Right lobe of liver (tissue), 6 donors: ENCODE data around the gene HBEGF. TPM values are rescaled to one million over a fixed set of nuclear protein-coding genes. Genes with fewer than 3 reads are reported as not detected.

Experiments used
- ATAC-seq, 4 donors: fragments of 200-7000 bp; cut with Tn5 transposase; one replicate each; pipeline ENCODE4 v1.9.1; 2020; ENCODE audit warnings: mild to moderate bottlenecking in 4 of 4, moderate library complexity in 4 of 4
- DNase-seq, 3 donors: peaks; one replicate each; pipeline ENCODE4 v3.0.0-alpha.2; 2020
- H3K27ac ChIP-seq, 3 donors: fragments of 200-600 bp; one replicate each; pipeline ENCODE4 v1.8.0; 2022
- H3K27me3 ChIP-seq, 2 donors: fragments of 200-600 bp; one replicate each; pipeline ENCODE4 v1.8.0; 2022
- H3K36me3 ChIP-seq, 4 donors: fragments of 200-600 bp; sonication (generic) in 1 of 4; one replicate each; pipeline versions ENCODE4 v1.5.1 to v1.8.0; 2017 to 2022; ENCODE audit warnings: control low read depth in 1 of 4
- H3K4me1 ChIP-seq, 4 donors: fragments of 200-600 bp; sonication (generic) in 1 of 4; one replicate each; pipeline versions ENCODE4 v1.5.1 to v1.8.0; 2017 to 2022; ENCODE audit warnings: control low read depth in 1 of 4
- H3K4me3 ChIP-seq, 3 donors: fragments of 200-600 bp; one replicate each; pipeline ENCODE4 v1.8.0; 2022
- H3K9me3 ChIP-seq, 4 donors: fragments of 200-600 bp; sonication (generic) in 1 of 4; one replicate each; pipeline versions ENCODE4 v1.5.1 to v1.8.0; 2017 to 2022; ENCODE audit warnings: control low read depth in 1 of 4
- CTCF ChIP-seq, 4 donors: fragments of 200-600 bp in 3 of 4; fragments of 450-650 bp in 1 of 4; IDR thresholded peaks; one replicate each; pipeline versions ENCODE4 v1.5.1 to v1.8.0; 2016 to 2022; ENCODE audit warnings: antibody characterized with exemption in 4 of 4, mild to moderate bottlenecking in 2 of 4
- POLR2A ChIP-seq: fragments of 450-650 bp; IDR thresholded peaks from one replicate; pipeline ENCODE4 v1.6.1; 2017; ENCODE audit warnings: antibody characterized with exemption, mild to moderate bottlenecking
- WGBS: methylation state at CpG from one replicate; pipeline ENCODE4 v1.1.6; 2018; ENCODE audit warnings: low coverage, low lambda C conversion rate; ENCODE audit not compliant: insufficient coverage; ENCODE audit errors: missing lambda C conversion rate; 5-methylcytosine and 5-hydroxymethylcytosine counted together
- intact Hi-C, 2 donors: fragments of 100-400 bp; cut with DNase I; formaldehyde crosslinking; loops; one replicate each; pipeline versions ENCODE4 v1.11.2 to v1.14.1; 2022
- total RNA-seq, 6 experiments: library from RNA; depleted of rRNA in 2 of 6; stranded (reverse); fragments of >200 nt in 2 of 6; fragmentation: NEBNext Ultra II Directional in 3 of 6; extraction: Animal tissue kit (Norgen Biotek cat#: 25700) in 3 of 6; gene quantifications; one replicate each; pipeline versions ENCODE4 v1.1.0 to v1.2.4, GENCODE V29; 2016 to 2023
- donor health status: DM: no; HTN: yes; CAD: no.
- donor health status: DM: no; HTN: no; CAD: no.
- donor health status: DM: no; HTN: no; CAD: no.
- donor health status: DM: no; HTN: yes; CAD: no.
- donor health status: DM: no; HTN: yes; CAD: no.

The HBEGF gene
- total RNA-seq, 6 experiments from 2014 or later: 0.42 to 1.8 (median 0.78) TPM

DNA sequence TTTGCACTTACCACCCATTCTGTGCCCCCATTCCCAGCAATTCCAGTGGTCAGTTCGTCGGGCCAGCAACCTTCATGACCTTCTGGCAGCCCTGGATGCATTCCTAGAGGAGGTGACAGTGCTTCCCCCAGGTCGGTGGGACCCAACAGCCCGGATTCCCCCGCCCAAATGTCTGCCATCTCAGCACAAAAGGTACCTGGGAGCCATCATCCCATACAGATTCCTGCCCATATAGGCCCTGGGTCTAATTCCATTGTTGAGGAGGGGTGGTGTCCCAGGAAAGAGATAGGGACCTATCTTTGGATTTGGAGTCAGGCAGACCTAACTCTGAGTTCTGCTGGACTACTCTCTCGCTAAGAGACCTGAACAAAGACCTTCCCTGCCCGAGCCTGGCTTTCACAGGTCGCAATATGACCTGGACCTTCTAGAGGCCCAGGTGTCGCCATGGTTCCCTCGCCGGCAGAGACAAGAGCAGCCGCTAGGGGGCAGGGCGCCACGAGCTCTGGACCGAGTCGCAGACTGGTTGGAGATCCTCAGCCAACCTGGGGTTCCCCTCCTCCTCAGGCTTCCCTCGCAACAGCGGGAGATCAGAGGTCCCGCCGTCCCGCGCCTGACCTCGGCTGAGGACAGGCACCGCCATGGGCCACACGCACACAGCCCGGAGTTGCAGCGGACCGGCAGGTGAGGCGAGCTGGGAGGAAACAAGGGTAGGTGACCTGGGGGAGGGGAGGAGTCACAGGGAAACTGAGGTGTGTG lies 16.6 kb upstream of the HBEGF start:
- TF ChIP-seq POLR2A (no peak), CTCF (IDR thresholded peaks at IDR 0.05) (peak; percentile 87 to 99 (median 96))
- ATAC-seq (peak; percentile 89 to 97 (median 94)), DNase-seq (peak; percentile 86 to 89 (median 89))
- no peaks in the 10 kb centered on the region for H3K36me3 ChIP-seq
- H3K4me3 ChIP-seq: peak overlapping the region in 2 of 3 donors; percentile 34 to 44
- peaks cover 0 to 4% (median 0%) of the 10 kb centered on the region in 4 donors for H3K4me1 ChIP-seq
- no peak overlapping the region for H3K27ac ChIP-seq
- H3K27me3 ChIP-seq: no peaks in the 10 kb centered on the region
- intact Hi-C loops: loop anchor here in 1 of 2 donors (10.0 kb wide), 1 partner anchor 352 kb away; no protein-coding TSS in a partner anchor
- WGBS: 0% methylated on average over 9 of the region's 29 CpGs
- H3K9me3 ChIP-seq: no peaks in the 10 kb centered on the region

GRCh38 chr5:140362311-140362710 lies 15.9 kb upstream of the HBEGF start:
- H3K36me3 ChIP-seq: no peaks in the 10 kb centered on the region
- no peak overlapping the region for H3K4me3 ChIP-seq
- TF ChIP-seq CTCF (IDR thresholded peaks at IDR 0.05) (no peak), POLR2A (no peak)
- peaks cover 0 to 4% (median 0%) of the 10 kb centered on the region in 4 donors for H3K4me1 ChIP-seq
- no peaks in the 10 kb centered on the region for H3K27me3 ChIP-seq
- WGBS: 29% methylated on average over 1 of the region's 8 CpGs
- ATAC-seq (no peak), DNase-seq (no peak)
- intact Hi-C loops: loop anchor here in 1 of 2 donors (10.0 kb wide), 1 partner anchor 352 kb away; no protein-coding TSS in a partner anchor
- no peak overlapping the region for H3K27ac ChIP-seq
- no peaks in the 10 kb centered on the region for H3K9me3 ChIP-seq

GRCh38 chr5:140361901-140362300 lies 15.5 kb upstream of the HBEGF start:
- Histone ChIP-seq H3K36me3 (no peaks in the 10 kb centered on the region), H3K27me3 (no peaks in the 10 kb centered on the region), H3K4me1 (peaks cover 0 to 4% (median 0%) of the 10 kb centered on the region in 4 donors), H3K27ac (no peak overlapping the region), H3K9me3 (no peaks in the 10 kb centered on the region), H3K4me3 (no peak overlapping the region)
- ATAC-seq: no peak
- DNase-seq: no peak
- TF ChIP-seq CTCF (IDR thresholded peaks at IDR 0.05) (no peak), POLR2A (no peak)
- intact Hi-C loops: loop anchor here in 1 of 2 donors (10.0 kb wide), 1 partner anchor 353 kb away; no protein-coding TSS in a partner anchor
- 80% methylated on average over 2 of the region's 2 CpGs for WGBS

DNA sequence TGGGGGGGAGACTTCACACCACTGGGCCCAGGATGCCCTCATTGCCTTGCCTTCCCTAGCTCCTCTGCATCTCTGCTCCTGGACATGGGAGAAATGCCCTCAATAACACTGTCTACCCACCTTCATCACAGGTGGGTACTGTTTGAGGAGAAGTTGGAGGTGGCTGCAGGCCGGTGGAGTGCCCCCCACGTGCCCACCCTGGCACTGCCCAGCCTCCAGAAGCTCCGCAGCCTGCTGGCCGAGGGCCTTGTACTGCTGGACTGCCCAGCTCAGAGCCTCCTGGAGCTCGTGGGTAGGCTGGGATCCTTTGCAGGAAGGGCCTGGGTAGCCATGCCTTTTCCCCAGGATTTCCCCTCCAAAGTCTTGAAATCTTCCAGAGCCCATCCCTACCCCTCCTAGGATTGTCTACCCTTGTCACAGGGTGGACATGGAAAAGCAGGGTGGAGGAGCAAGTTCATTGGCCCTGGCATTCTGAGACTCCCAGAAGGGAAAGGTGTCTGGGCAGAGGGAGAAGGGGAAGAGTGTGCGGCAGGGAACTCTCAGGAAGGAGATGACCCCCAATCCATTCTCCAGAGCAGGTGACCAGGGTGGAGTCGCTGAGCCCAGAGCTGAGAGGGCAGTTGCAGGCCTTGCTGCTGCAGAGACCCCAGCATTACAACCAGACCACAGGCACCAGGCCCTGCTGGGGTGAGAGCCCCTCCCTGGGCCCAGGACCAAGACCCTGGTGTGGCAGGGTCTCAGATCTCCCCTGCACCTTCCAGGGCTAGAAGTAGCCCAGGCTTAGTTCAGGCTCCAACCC lies 14.5 kb upstream of the HBEGF start:
- H3K27me3 ChIP-seq: no peaks in the 10 kb centered on the region
- 67% methylated on average over 1 of the region's 7 CpGs for WGBS
- DNase-seq (no peak), ATAC-seq (no peak)
- TF ChIP-seq CTCF (IDR thresholded peaks at IDR 0.05) (no peak), POLR2A (no peak)
- no peak overlapping the region for H3K4me3 ChIP-seq
- H3K4me1 ChIP-seq: peaks cover 0 to 4% (median 0%) of the 10 kb centered on the region in 4 donors
- H3K36me3 ChIP-seq: no peaks in the 10 kb centered on the region
- no peak overlapping the region for H3K27ac ChIP-seq
- no peaks in the 10 kb centered on the region for H3K9me3 ChIP-seq
- intact Hi-C loops: loop anchor here in 1 of 2 donors (10.0 kb wide), 1 partner anchor 354 kb away; no protein-coding TSS in a partner anchor
